Stimulated activated CD8-positive, alpha-beta memory T cell treated with anti-CD3 and anti-CD28 coated beads, Interleukin-12 subunit alpha, Interleukin-12 subunit beta, amount 100 ng/mL, for 4 hours (primary cell): ENCODE results near the gene PTH2R.
"Not testable (repeated sequence)": the region's sequence is repeated elsewhere in the genome, so short reads cannot be mapped to it uniquely, and the experiment has no call there.

Experiments used
- DNase-seq: peaks from one replicate; pipeline ENCODE4 v3.0.0-alpha.2; 2020; ENCODE audit warnings: low read depth

Gene PTH2R

GRCh38 chr2:208488686-208489564, 82.3 kb downstream of the PTH2R start:
- no peak for DNase-seq

GRCh38 chr2:208489687-208490086, 83.1 kb downstream of the PTH2R start:
- DNase-seq, result no peak

GRCh38 chr2:208490492-208490891, 83.9 kb downstream of the PTH2R start:
- DNase-seq, result no peak

- DNase-seq, result no peak
Measured at GRCh38 chr2:208491641-208492040, 85.0 kb downstream of the PTH2R start.

GRCh38 chr2:208492069-208492468, 85.5 kb downstream of the PTH2R start:
- DNase-seq, result no peak

- no peak for DNase-seq
Measured at GRCh38 chr2:208493186-208493585, 86.6 kb downstream of the PTH2R start.

GRCh38 chr2:208496129-208496528, 89.5 kb downstream of the PTH2R start:
- no peak for DNase-seq

GRCh38 chr2:208501206-208501605, 94.6 kb downstream of the PTH2R start:
- no peak for DNase-seq

GRCh38 chr2:208502288-208502687, 95.7 kb downstream of the PTH2R start:
- DNase-seq, result no peak

- not testable (repeated sequence) for DNase-seq
Measured at GRCh38 chr2:208505365-208505764, 98.8 kb downstream of the PTH2R start.

- no peak for DNase-seq
Measured at GRCh38 chr2:208509586-208509985, 103.0 kb downstream of the PTH2R start.

- no peak for DNase-seq
Measured at GRCh38 chr2:208511016-208511415, 104.4 kb downstream of the PTH2R start.

- no peak for DNase-seq
Measured at GRCh38 chr2:208511573-208511972, 105.0 kb downstream of the PTH2R start.

- DNase-seq, result no peak
Measured at GRCh38 chr2:208515099-208515498, 108.5 kb downstream of the PTH2R start.

GRCh38 chr2:208523069-208523468, 116.5 kb downstream of the PTH2R start:
- DNase-seq, result not testable (repeated sequence)

- not testable (repeated sequence) for DNase-seq
Measured at GRCh38 chr2:208525165-208525564, 118.6 kb downstream of the PTH2R start.

GRCh38 chr2:208529796-208530195, 123.2 kb downstream of the PTH2R start:
- no peak for DNase-seq

GRCh38 chr2:208531361-208531760, 124.8 kb downstream of the PTH2R start:
- no peak for DNase-seq

GRCh38 chr2:208535578-208535977, 129.0 kb downstream of the PTH2R start:
- not testable (repeated sequence) for DNase-seq

- no peak for DNase-seq
Measured at GRCh38 chr2:208541461-208541988, 134.9 kb downstream of the PTH2R start.

- no peak for DNase-seq
Measured at GRCh38 chr2:208541989-208542464, 135.4 kb downstream of the PTH2R start.

- no peak for DNase-seq
Measured at GRCh38 chr2:208542465-208543041, 136.0 kb downstream of the PTH2R start.
